Loucy (cell line): Measurements from ENCODE around the gene ABCC8.

Experiments
- H2AFZ ChIP-seq: fragments of 200-600 bp; sonication (generic); 2 replicates; pipeline ENCODE4 v1.6.0; 2016; ENCODE audit warnings: antibody characterized with exemption, mild to moderate bottlenecking, low read length, moderate library complexity
- H3F3A ChIP-seq: fragments of 200-600 bp; 2 replicates; pipeline ENCODE4 v1.6.0; 2016; ENCODE audit warnings: antibody characterized with exemption, low read depth, mild to moderate bottlenecking
- H3K27me3 ChIP-seq: fragments of 200-600 bp; sonication (generic); 2 replicates; pipeline ENCODE4 v1.6.1; 2014; ENCODE audit warnings: low read length, mild to moderate bottlenecking; ENCODE audit not compliant: insufficient read depth, poor library complexity, severe bottlenecking
- H3K36me3 ChIP-seq: fragments of 200-600 bp; sonication (generic); 2 replicates; pipeline ENCODE4 v1.6.1; 2016; ENCODE audit warnings: low read length; ENCODE audit not compliant: insufficient read depth
- H3K4me1 ChIP-seq: fragments of 200-600 bp; sonication (generic); 2 replicates; pipeline ENCODE4 v1.5.1; 2014; ENCODE audit warnings: low read length, mild to moderate bottlenecking; ENCODE audit not compliant: insufficient read depth, poor library complexity, severe bottlenecking
- H3K4me2 ChIP-seq: fragments of 200-600 bp; sonication (generic); 2 replicates; pipeline ENCODE4 v1.6.0; 2014; ENCODE audit warnings: antibody characterized with exemption, low read length, low read depth, mild to moderate bottlenecking; ENCODE audit not compliant: poor library complexity, severe bottlenecking
- H3K4me3 ChIP-seq: fragments of 200-600 bp; sonication (generic); 2 replicates; pipeline ENCODE4 v1.5.1; 2014; ENCODE audit warnings: low read length, mild to moderate bottlenecking, mixed read lengths; ENCODE audit not compliant: poor library complexity, severe bottlenecking
- H3K79me2 ChIP-seq: fragments of 200-600 bp; sonication (generic); 2 replicates; pipeline ENCODE4 v1.6.1; 2014; ENCODE audit warnings: low read length; ENCODE audit not compliant: insufficient read depth
- H3K9ac ChIP-seq: fragments of 200-600 bp; sonication (generic); 2 replicates; pipeline ENCODE4 v1.6.0; 2014; ENCODE audit warnings: mild to moderate bottlenecking, low read depth, low read length, moderate library complexity; ENCODE audit not compliant: poor library complexity, severe bottlenecking
- H3K9me2 ChIP-seq: fragments of 200-600 bp; sonication (generic); replicated peaks from 2 replicates; pipeline ENCODE4 v1.6.1; 2016; ENCODE audit warnings: low read depth, low read length, mixed read lengths
- H3K9me3 ChIP-seq: fragments of 200-600 bp; sonication (generic); 2 replicates; pipeline ENCODE4 v1.6.1; 2014; ENCODE audit warnings: mild to moderate bottlenecking, antibody characterized with exemption, low read length, low read depth; ENCODE audit not compliant: insufficient read depth
- H4K20me1 ChIP-seq: fragments of 200-600 bp; sonication (generic); 2 replicates; pipeline ENCODE4 v1.6.0; 2014; ENCODE audit warnings: antibody characterized with exemption, low read length, mild to moderate bottlenecking; ENCODE audit not compliant: insufficient read depth, poor library complexity, severe bottlenecking
- CTCF ChIP-seq: fragments of 200-600 bp; sonication (generic); conservative IDR thresholded peaks from 2 replicates; pipeline ENCODE4 v1.5.1; 2014; ENCODE audit warnings: mild to moderate bottlenecking, antibody characterized with exemption, low read length
- EZH2phosphoT487 ChIP-seq: fragments of 200-600 bp; IDR thresholded peaks from 2 replicates; pipeline ENCODE4 v1.6.1; 2018; ENCODE audit warnings: antibody characterized with exemption, mild to moderate bottlenecking, moderate library complexity, borderline replicate concordance

The ABCC8 gene

GRCh38 chr11:17375547-17375946 is 101.1 kb downstream of the ABCC8 start:
- no peaks in the 10 kb centered on the region for H3K4me1 ChIP-seq
- no peaks in the 10 kb centered on the region for H4K20me1 ChIP-seq
- no peak overlapping the region for H3K9ac ChIP-seq
- H3K36me3 ChIP-seq: peaks cover 7% of the 10 kb centered on the region; the same call in 1 of the 2 replicates
- H2AFZ ChIP-seq: no peak overlapping the region
- peaks cover 28% of the 10 kb centered on the region for H3K9me3 ChIP-seq
- H3K4me2 ChIP-seq: no peak overlapping the region
- H3K27me3 ChIP-seq: no peaks in the 10 kb centered on the region
- TF ChIP-seq EZH2phosphoT487 (no peak), CTCF (no peak)
- H3K4me3 ChIP-seq: no peak overlapping the region
- no peaks in the 10 kb centered on the region for H3K79me2 ChIP-seq
- H3K9me2 ChIP-seq: no peaks in the 10 kb centered on the region
- no peaks in the 10 kb centered on the region for H3F3A ChIP-seq

GRCh38 chr11:17371614-17372013 is 105.0 kb downstream of the ABCC8 start:
- Histone ChIP-seq H3K9me3 (peaks cover 45% of the 10 kb centered on the region), H3K4me1 (no peaks in the 10 kb centered on the region), H3F3A (no peaks in the 10 kb centered on the region), H4K20me1 (no peaks in the 10 kb centered on the region), H3K27me3 (no peaks in the 10 kb centered on the region), H3K4me2 (no peak overlapping the region), H2AFZ (no peak overlapping the region), H3K9ac (no peak overlapping the region), H3K36me3 (peaks cover 22% of the 10 kb centered on the region; the same call in 1 of the 2 replicates), H3K9me2 (no peaks in the 10 kb centered on the region), H3K79me2 (no peaks in the 10 kb centered on the region), H3K4me3 (no peak overlapping the region)
- TF ChIP-seq EZH2phosphoT487: no peak
- no peak for TF ChIP-seq CTCF

- Histone ChIP-seq H3K27me3 (no peaks in the 10 kb centered on the region), H3K4me1 (no peaks in the 10 kb centered on the region), H2AFZ (no peak overlapping the region), H3K36me3 (peaks cover 22% of the 10 kb centered on the region; the same call in 1 of the 2 replicates), H4K20me1 (no peaks in the 10 kb centered on the region), H3K9me2 (no peaks in the 10 kb centered on the region), H3K4me3 (no peak overlapping the region), H3K79me2 (no peaks in the 10 kb centered on the region), H3K9me3 (peaks cover 45% of the 10 kb centered on the region), H3K9ac (no peak overlapping the region), H3K4me2 (no peak overlapping the region), H3F3A (no peaks in the 10 kb centered on the region)
- no peak for TF ChIP-seq CTCF
- no peak for TF ChIP-seq EZH2phosphoT487
Measured at GRCh38 chr11:17369684-17370243, 106.9 kb downstream of the ABCC8 start.
